C1 segment of cervical spinal cord (tissue), 14 donors: ENCODE measurements around the gene RHOBTB1.
"Not testable (repeated sequence)": the region's sequence is repeated elsewhere in the genome, so short reads cannot be mapped to it uniquely, and the experiment has no call there.

Experiments used
- DNase-seq, 14 donors: peaks; one replicate each; lab custom pipeline; 2025; lab: John Stamatoyannopoulos, UW

Gene RHOBTB1

DNA sequence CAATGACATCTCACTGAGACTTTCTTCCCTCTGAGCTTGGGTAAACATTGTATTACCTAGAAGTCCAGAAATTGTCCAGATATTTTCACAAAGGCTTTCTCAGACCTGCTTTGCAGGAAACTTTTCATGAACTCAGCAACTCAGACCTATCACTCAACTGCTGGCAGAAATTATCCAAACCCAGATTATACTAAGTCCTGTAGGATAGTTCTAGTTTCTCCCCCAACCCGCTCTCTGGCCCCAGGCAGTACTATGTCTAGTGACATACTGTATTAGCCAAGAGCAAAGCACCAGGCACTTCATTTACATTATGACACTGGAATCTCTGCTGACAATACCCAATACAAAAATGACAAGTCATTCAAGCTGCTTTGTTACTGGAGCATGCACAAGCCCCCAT lies 75.0 kb downstream of the RHOBTB1 start:
- DNase-seq: no peak

DNA sequence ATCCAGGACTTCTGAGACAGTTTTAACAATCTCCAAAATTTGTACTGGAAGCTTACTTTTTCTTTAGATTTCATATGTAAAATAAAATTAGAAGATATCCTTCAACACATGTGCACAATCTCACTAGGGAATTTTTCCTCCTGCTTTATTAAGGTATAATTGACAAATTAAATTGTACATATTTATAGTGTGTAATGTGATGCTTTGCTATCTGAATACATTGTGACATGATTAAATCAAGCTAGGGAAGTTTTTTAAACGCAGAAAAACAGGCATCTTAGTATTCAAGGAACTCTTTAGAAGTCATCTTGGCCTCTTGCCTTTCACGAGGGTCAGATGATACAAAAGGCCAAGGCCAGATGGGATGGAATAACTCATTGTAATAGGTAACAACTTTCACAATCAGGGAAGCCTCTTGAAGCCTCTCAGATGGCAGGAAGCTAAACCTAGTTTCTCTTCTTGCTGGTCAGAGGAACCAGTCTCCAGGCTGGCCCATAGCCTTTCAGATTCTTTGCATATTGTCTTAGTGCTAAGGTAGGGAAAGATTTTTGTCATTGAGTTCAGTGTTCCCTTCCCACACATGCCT lies 78.7 kb downstream of the RHOBTB1 start:
- no peak for DNase-seq

DNA sequence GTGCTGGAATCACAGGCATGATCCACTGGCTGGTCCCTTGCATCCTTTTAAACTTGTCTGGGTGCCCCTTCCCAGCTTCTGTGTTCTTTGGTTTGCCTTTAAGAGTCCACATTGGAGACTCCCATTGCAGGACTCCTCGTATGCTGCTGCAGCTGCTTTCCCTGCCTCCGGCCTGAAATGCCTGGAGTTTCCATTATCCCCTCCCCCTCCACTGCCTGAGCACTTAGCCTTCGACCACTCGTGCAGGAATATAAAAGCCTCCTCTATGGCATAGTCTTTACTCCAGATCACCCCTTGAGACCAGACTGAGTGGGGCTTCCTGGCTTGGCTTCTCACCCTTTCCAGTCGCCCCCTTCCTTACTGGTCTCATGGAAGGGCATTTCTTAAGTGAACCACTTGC lies 80.2 kb downstream of the RHOBTB1 start:
- no peak for DNase-seq

DNA sequence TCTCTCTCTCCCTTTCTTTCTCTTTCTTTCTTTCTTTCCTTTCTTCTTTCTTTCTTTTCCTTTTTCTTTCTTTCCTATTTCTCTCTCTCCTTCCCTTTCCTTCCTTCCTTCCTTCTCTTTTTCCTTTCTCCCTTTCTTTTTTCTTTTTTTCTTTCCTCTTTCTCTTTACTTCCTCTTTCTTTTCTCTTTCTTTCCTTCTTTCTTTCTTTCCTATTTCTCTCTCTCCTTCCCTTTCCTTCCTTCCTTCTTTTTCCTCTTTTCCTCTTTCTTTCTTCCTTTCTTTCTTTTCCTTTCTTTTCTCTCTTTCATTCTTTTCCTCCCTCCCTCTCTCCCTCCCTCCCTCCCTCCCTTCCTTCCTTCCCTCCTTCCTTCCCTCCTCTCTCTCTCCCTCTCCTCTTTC lies 81.5 kb downstream of the RHOBTB1 start:
- DNase-seq: no peak

DNA sequence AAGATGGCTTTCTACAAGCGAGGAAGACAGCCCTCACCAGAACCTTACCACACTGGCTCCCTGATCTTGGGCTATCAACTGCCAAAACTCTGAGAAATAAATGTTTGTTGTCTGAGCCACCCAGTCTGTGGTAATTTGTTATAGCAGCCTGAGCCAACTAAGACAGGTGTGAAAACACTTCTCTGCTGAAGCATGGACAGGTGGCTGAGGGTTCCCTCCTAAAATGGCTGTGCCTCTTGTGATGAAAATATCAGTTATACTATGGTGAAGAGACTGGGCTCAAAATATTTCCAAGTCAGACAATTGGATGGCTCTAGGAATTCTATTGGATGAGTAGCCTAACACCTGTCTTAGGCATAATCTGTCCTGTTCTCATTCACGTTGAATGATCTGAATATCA lies 87.6 kb downstream of the RHOBTB1 start:
- no peak for DNase-seq

DNA sequence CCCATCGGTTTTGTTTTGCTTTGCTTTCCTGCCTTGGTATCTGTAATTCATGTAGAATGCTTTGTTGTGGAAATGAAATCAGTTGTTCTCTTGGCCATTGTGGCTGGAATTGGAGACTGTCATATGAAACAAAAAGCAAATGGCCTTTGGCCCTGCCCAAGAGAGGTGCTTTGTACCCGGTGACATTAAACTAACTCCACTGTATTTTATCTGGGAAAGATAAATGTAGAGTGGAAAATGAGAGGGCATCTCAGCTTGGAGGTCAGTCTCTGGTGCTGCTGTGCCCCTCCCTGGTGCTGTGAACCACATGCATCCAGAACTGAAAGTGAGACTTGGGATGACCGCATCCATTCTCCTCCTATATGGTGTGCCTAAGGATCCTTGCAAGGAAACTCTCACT lies 90.3 kb downstream of the RHOBTB1 start:
- DNase-seq: no peak

DNA sequence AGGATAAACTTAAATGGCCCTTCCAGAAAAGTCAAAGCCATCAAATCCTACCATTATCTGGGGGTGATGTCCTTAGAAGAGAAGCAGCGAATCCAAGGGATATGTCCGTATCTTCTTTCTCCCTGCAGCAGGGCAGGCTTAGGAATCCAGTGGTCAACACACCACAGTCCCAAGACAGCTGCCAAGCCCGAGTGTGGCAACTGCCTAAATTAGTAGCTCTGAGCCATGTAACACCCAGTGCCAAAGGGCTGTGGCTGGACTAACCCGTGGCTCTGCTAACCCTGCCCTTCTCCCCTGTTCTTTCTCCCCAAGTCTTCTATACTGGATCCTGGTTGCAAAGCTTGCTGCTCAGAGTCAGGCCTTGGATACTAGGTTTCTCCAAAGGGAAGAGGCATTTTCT lies 90.9 kb downstream of the RHOBTB1 start:
- DNase-seq: no peak

DNA sequence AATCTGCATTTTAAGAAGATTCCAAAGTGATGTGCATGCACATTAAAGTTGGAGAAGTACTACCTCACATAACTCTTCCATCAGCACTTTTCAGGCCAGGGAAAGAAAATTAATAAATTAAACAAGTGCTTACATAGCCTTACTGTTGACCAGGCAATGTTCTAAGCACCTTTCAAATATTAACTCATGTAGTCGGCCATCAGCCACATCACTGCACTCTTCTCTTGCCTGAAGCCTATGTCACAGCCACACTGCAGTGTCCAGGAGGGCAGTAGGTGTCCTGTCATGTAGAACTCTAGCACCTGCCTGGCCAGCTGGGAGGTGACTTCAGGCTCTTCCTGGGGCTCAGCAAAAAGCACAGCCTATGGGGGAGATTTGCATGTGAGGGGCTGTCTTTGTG lies 94.2 kb downstream of the RHOBTB1 start:
- DNase-seq: no peak

DNA sequence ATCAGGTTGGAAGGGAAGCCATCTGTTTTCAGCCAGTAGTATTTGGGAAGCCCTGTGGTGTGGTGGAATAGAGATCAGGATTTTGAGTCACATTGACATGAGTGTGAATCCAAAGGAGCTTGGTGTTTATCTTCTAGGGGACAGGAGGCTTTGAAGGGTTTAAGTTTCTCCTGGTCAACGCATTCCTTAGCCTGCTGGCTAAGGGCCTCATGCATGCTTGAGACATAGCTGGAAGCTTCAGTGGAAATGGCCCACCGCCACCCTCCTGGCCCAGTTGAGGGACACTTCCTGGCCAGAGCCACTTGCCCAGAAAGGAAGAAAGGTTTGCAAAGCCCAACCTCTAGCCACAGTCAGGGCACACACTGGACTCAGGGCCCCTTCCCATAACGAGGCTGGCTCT lies 94.8 kb downstream of the RHOBTB1 start:
- no peak for DNase-seq

DNA sequence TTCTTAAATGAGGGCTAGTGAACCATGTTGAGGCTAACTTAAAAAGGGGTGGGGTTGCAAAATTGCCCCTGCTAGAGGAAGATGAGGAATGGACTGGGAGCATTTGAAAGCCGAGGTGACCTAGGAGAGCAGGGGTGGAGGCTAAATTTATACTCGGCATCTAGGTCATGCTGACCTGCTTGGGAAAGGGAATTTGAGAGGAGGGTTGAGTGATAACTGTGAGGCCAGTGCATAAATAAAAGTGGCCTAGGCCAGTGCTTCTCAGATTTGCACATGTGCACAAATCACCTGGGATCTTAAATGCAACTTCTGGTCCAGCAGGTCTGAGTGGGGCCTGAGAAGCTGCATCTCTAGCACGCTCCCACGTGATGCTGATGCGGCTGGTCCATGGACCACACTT lies 95.3 kb downstream of the RHOBTB1 start:
- no peak for DNase-seq

DNA sequence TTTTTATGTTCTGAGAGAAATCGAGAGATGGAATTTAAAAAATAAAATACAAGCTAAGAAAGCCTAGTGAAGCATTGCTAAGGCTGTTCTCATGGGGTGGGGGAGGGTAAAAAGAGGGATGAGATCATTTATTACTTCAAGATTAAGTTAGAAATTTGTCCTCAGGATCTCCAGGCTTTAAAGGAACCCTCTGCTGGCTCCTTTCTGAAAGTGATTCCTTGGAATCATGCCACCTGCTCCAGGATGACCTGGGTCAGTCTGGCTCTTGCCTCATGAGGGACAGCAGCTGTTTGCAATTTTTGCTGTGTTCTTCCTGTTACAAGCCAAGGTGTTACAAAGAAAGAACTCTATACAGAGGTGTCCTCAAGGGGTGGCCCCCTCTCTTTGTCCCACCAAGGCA lies 95.9 kb downstream of the RHOBTB1 start:
- no peak for DNase-seq

DNA sequence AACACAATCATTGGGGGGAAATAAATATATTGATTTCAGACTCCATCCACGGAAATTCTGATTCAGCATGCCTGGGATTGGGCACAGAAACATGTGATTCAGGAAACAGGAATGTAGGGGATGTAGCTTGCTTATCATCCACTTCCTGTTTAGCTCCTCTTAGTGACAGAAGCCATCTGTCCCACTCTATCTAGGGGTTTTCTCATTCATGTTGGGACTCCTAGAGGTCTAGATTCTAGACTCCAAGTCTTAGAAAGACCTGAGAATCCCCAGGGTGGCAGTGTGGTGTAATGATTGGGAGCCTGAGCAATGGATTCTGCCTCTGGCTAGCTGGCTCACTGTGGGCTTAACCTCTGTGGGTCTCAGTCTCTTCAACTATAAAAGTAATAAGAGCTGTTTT lies 97.8 kb downstream of the RHOBTB1 start:
- DNase-seq: no peak

DNA sequence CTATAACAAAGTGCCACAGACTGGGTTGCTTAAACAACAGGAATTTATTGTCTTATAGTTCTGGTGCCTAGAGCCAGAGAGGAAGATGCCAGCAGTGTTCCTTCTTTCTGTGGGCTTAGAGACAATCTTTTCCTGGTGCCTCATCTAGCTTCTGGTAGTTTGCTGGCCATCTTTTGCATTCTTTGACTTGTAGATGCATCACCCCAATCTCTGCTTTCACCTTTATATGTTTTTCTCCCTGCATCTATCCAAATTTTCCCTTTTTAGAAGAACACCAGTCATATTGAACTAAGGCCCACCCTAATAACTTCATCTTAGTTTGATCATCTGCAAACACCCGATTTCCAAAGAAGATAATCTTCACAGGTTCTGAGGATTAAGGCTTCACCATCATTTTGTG lies 98.9 kb downstream of the RHOBTB1 start:
- DNase-seq: no peak

DNA sequence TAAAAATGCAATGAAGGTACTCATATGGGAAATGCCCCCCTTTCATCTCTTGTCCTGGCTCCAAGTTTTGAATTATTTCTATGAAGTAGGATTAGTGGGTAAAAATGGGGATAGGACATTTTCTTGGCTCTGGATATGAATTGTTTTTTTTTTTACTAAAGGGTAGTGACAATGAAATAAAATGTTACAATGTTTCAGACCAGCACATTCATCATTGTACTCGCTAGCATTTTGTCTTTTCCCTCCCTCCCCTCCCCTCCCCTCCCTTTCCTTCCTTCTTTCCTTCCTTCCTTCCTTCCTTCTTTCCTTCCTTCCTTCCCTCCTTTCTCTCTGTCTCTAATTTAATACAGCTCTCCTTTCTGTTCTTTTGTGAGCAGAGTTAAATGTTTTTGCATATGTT lies 101.3 kb downstream of the RHOBTB1 start:
- DNase-seq: no peak

DNA sequence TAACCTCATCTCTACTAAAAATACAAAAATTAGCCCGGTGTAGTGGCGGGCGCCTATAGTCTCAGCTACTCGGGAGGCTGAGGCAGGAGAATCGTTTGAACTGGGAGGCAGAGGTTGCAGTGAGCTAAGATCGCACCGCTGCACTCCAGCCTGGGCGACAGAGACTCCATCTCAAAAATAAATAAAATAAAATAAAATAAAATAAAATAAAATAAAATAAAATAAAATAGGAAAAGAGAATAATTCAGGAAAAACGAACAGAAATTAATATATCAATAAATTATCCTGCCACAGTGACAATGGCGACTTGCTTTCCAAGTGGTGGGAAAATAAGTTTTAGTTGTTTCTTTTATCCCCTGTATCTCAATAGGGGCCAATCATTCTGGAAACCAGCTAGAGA lies 102.8 kb downstream of the RHOBTB1 start:
- not testable (repeated sequence) for DNase-seq

DNA sequence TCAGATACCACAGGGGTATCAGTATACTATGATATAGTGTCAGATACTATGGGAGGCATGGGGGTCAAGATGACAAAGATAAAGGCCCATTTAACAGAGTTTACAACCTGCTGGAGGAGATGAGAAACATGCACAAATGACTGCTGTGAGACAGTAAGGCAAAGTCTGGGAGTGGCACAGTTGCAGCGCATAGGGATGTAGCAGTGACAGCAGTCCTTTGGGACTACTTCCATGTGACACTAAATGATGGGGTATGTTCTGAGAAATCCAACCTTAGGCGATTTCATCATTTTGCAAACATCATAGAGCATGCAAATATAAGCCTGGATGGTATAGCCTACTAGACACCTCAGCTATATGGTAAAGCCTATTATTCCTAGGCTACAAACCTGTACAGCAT lies 108.9 kb downstream of the RHOBTB1 start:
- no peak for DNase-seq

DNA sequence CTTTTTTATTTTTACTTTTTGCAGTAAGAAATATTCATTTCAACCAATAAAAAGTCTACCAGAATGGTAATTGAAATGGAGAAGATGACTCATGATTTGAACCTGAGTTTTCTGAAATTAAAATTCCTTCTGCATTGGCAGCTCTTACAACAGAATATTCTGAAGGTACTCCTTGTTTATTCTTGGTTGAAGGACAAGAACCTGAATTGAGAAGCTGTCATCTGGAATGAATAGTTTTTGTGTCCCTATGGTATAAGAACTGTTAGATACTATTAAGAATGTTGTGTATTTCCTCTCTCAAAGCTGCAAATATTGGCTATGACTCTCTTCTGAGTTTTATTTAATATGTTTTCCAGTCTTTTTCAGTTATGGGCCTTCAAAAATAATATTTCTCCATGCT lies 109.6 kb downstream of the RHOBTB1 start:
- DNase-seq: no peak

DNA sequence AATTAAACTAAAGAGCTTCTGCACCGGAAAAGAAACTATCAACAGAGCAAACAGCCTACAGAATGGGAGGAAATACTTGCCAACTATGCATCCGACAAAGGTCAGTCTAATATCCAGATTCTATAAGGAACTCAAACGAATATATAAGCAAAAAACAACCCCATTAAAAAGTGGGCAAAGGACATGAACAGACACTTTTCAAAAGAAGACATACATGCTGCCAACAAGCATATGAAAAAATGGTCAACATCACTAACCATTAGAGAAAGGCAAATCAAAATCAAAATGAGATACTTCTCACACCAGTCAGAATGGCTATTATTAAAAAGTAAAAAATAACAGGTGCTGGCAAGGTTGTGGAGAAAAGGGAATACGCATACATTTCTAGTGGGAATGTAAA lies 111.8 kb downstream of the RHOBTB1 start:
- DNase-seq: not testable (repeated sequence)

DNA sequence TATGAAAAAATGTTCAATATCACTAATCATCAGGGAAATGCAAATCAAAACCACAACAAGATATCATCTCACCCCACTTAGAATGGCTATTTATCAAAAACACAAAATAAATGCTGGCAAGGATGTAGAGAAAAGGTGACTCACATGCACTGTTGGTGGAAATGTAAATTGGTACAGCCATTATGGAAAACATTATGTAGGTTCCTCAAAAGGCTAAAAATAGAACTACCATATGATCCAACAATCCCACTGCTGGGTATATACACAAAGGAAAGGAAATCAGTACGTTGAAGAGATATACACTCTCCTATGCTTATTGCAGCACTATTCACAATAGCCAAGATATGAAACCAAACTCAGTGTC lies 115.5 kb downstream of the RHOBTB1 start:
- DNase-seq: no peak

DNA sequence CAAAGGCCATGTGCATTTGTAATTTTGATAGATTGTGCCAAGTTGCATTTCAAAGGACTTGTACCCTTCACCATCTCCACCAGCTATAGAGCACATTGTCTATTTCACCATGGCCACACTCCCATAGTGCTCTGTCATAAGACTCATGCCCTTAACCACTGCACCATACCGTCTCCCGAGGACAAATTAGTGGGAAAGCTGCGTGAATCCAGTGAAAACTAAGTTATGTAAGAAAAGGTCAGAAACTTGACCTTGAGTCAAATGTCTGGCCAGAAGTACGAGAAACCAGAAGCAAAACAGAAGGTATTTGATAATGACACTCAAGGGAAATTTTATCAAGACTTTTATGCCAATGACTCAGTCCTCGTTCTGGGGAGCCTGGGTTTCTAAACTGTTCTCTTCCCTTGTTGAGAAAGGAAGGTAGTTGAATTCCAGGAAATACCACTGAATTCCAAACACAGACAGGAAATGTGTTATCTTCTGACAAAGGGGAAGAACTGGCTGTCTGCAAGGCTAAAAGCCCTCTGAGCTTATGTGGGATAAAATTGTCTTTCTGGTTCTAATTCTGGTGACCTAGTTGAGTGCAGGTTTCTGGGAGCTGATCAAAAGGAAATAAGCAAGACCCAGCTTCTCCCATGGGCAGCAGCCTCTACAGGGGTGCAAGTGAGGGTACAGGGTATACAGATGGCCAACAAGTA lies 116.0 kb downstream of the RHOBTB1 start:
- DNase-seq: no peak

DNA sequence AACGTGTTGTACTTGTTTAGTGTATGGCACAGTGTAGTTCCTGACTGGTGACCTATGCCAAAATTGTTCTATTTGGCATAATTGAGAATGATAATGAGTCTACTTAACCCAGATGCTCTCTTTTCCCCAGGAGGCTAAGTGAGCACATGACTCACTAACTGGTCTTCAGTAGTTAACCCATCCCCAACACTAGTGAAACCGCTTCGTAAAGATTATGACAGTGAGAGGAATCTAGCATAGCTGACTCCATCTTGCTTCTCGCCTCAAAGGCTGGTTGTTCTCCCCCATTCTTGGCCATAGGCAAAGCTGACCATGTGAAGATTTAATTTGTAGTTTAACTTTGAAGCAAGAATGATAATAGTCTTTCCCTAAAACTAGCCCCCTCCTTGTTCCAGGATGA lies 118.5 kb downstream of the RHOBTB1 start:
- DNase-seq: no peak

DNA sequence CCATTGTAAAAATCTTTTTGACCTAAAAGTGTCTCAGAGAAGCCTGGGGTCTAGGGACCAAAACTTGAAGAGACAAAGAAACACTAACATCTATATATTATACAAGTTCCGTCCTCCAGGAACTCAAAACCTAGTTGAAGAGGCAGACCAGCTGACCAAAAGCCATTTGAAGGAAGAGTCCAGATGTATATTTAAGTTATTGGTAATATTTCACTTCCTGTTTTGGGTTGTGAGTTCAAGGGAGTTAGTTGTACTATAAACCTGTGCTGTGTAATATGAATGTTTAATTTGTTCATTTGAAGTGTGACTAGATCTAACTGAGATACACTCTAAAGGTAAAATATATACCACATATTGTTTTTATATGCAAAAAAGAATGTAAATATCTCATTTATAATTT lies 120.7 kb downstream of the RHOBTB1 start:
- DNase-seq: no peak

DNA sequence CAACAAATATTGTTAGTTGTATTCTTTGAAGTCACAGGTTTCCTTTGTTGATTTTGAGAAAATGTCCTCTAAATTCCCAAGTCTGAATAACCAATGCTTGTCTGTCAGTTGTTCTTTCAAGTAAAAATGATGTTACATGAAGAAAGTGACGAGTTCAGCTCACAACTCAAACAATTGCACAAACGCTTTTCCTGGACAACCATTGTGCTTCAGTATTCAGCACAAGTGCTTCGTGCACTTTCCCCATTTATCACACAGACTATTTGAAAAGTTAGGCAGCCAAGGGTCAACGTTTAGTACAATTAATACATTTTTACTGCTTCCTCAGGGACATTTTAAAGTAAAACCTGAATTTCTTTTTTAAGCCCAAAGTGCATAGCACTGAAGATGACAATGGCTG lies 121.2 kb downstream of the RHOBTB1 start:
- no peak for DNase-seq

DNA sequence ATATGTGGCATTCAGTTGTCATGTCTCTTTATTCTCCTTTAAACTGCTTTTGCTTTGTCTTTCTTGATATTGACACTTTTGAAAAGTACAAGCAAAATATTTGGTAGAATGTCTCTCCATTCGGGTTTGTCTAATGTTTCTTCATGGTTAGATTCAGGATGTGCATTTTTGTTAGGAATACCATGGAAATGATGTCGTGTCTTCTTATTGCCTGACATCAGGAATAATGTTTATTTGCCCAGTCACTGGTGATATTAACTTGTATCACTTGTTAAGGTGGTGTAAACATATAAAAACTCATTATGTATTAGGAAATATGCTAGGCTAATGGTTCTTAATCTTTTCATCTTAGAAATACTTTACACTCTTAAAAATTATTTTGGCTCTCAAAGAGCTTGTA lies 122.3 kb downstream of the RHOBTB1 start:
- DNase-seq: no peak
